Neuron (in vitro differentiated cells): ENCODE measurements around the gene F2RL3.

Experiments
- H2AFZ ChIP-seq: one replicate; pipeline ENCODE4 v1.6.1; 2013; ENCODE audit warnings: low read depth, mild to moderate bottlenecking, inconsistent platforms, low read length, moderate library complexity
- H3K27me3 ChIP-seq: one replicate; pipeline ENCODE4 v1.6.1; 2013; ENCODE audit warnings: low read length; ENCODE audit not compliant: insufficient read depth
- H3K36me3 ChIP-seq: one replicate; pipeline ENCODE4 v1.6.1; 2013; ENCODE audit warnings: low read length; ENCODE audit not compliant: insufficient read depth
- H3K4me1 ChIP-seq: one replicate; pipeline ENCODE4 v1.6.1; 2013; ENCODE audit warnings: low read length; ENCODE audit not compliant: insufficient read depth
- H3K4me3 ChIP-seq: 2 replicates; pipeline ENCODE4 v1.5.1; 2013; ENCODE audit warnings: mild to moderate bottlenecking, low read length, moderate library complexity
- H3K9me3 ChIP-seq: one replicate; pipeline ENCODE4 v1.6.1; 2013; ENCODE audit warnings: low read length

F2RL3 gene

GRCh38 chr19:16878181-16878965, 10.4 kb upstream of the F2RL3 start:
- H3K27me3 ChIP-seq: no peaks in the 10 kb centered on the region
- no peak overlapping the region for H3K4me3 ChIP-seq
- H2AFZ ChIP-seq: no peak overlapping the region
- H3K9me3 ChIP-seq: peaks cover 26% of the 10 kb centered on the region
- H3K4me1 ChIP-seq: no peaks in the 10 kb centered on the region
- H3K36me3 ChIP-seq: peaks cover 47% of the 10 kb centered on the region

- H3K4me3 ChIP-seq: no peak overlapping the region
- H2AFZ ChIP-seq: no peak overlapping the region
Observed at GRCh38 chr19:16880884-16881554, 7.8 kb upstream of the F2RL3 start.

GRCh38 chr19:16882146-16882545, 6.7 kb upstream of the F2RL3 start:
- Histone ChIP-seq H3K9me3 (peaks cover 21% of the 10 kb centered on the region), H3K27me3 (no peaks in the 10 kb centered on the region), H3K4me3 (no peak overlapping the region), H3K36me3 (peaks cover 32% of the 10 kb centered on the region), H2AFZ (no peak overlapping the region), H3K4me1 (peaks cover under 1% of the 10 kb centered on the region)

More at GRCh38 chr19:16880884-16881554, 7.8 kb upstream of the F2RL3 start:
- Histone ChIP-seq H3K4me1 (no peaks in the 10 kb centered on the region), H3K27me3 (no peaks in the 10 kb centered on the region), H3K9me3 (peaks cover 21% of the 10 kb centered on the region), H3K36me3 (peaks cover 43% of the 10 kb centered on the region)

- peaks cover 18% of the 10 kb centered on the region for H3K9me3 ChIP-seq
- peaks cover 18% of the 10 kb centered on the region for H3K36me3 ChIP-seq
- no peak overlapping the region for H3K4me3 ChIP-seq
- peaks cover 6% of the 10 kb centered on the region for H3K4me1 ChIP-seq
- no peak overlapping the region for H2AFZ ChIP-seq
- H3K27me3 ChIP-seq: no peaks in the 10 kb centered on the region
Observed at GRCh38 chr19:16883522-16883921, 5.3 kb upstream of the F2RL3 start.

GRCh38 chr19:16885166-16885565, 3.6 kb upstream of the F2RL3 start:
- H3K4me3 ChIP-seq: no peak overlapping the region

GRCh38 chr19:16886305-16886880, 2.4 kb upstream of the F2RL3 start:
- H3K36me3 ChIP-seq: no peaks in the 10 kb centered on the region
- H3K4me3 ChIP-seq: no peak overlapping the region
- H2AFZ ChIP-seq: no peak overlapping the region
- peaks cover 11% of the 10 kb centered on the region for H3K9me3 ChIP-seq
- H3K27me3 ChIP-seq: no peaks in the 10 kb centered on the region
- peaks cover 6% of the 10 kb centered on the region for H3K4me1 ChIP-seq

More at GRCh38 chr19:16885166-16885565, 3.6 kb upstream of the F2RL3 start:
- H2AFZ ChIP-seq: no peak overlapping the region
- H3K9me3 ChIP-seq: peaks cover 15% of the 10 kb centered on the region
- peaks cover 2% of the 10 kb centered on the region for H3K36me3 ChIP-seq
- peaks cover 6% of the 10 kb centered on the region for H3K4me1 ChIP-seq
- no peaks in the 10 kb centered on the region for H3K27me3 ChIP-seq

- Histone ChIP-seq H3K4me1 (peaks cover 6% of the 10 kb centered on the region), H3K36me3 (no peaks in the 10 kb centered on the region), H3K27me3 (no peaks in the 10 kb centered on the region), H2AFZ (no peak overlapping the region), H3K9me3 (peaks cover 2% of the 10 kb centered on the region), H3K4me3 (no peak overlapping the region)
Observed at GRCh38 chr19:16887353-16888265, 1.2 kb upstream of the F2RL3 start.

GRCh38 chr19:16889366-16889882, 625 bp downstream of the F2RL3 start:
- Histone ChIP-seq H2AFZ (no peak overlapping the region), H3K27me3 (no peaks in the 10 kb centered on the region), H3K9me3 (no peaks in the 10 kb centered on the region), H3K36me3 (no peaks in the 10 kb centered on the region), H3K4me3 (no peak overlapping the region), H3K4me1 (peaks cover 6% of the 10 kb centered on the region)

- Histone ChIP-seq H3K9me3 (no peaks in the 10 kb centered on the region), H3K4me3 (no peak overlapping the region), H3K4me1 (peaks cover 6% of the 10 kb centered on the region), H3K27me3 (no peaks in the 10 kb centered on the region), H3K36me3 (no peaks in the 10 kb centered on the region), H2AFZ (no peak overlapping the region)
Observed at GRCh38 chr19:16889883-16890460, 1.2 kb downstream of the F2RL3 start.

- Histone ChIP-seq H3K4me3 (no peak overlapping the region), H3K27me3 (peaks cover 3% of the 10 kb centered on the region), H3K9me3 (no peaks in the 10 kb centered on the region), H3K36me3 (no peaks in the 10 kb centered on the region), H3K4me1 (peaks cover 6% of the 10 kb centered on the region), H2AFZ (no peak overlapping the region)
Observed at GRCh38 chr19:16890461-16891184, 1.8 kb downstream of the F2RL3 start.

- Histone ChIP-seq H3K9me3 (no peaks in the 10 kb centered on the region), H3K4me1 (peaks cover 6% of the 10 kb centered on the region), H2AFZ (no peak overlapping the region), H3K4me3 (no peak overlapping the region), H3K27me3 (peaks cover 3% of the 10 kb centered on the region), H3K36me3 (no peaks in the 10 kb centered on the region)
Observed at GRCh38 chr19:16891696-16892382, 3.0 kb downstream of the F2RL3 start.
